ENCODE results near the gene PPP4R1.

GRCh38 chr18:9615280-9615797 is 980 bp upstream of the PPP4R1 start:
- TF ChIP-seq CTCF (IDR thresholded peaks at IDR 0.05; ENCODE audit: insufficient read depth, low read depth, low read length), result no peak
- TF ChIP-seq EZH2 (IDR thresholded peaks at IDR 0.05; ENCODE audit: insufficient read depth, low read length), result no peak

Measured in astrocyte (in vitro differentiated cells and primary cell).